C4-2B (cell line): ENCODE results near the gene RPP40.

Experiments
- CTCF ChIP-seq: fragments of 450-650 bp; conservative IDR thresholded peaks from 2 replicates; pipeline ENCODE4 v1.5.1; 2017; ENCODE audit warnings: mild to moderate bottlenecking
- ZFX ChIP-seq: fragments of 450-650 bp; IDR thresholded peaks from 2 replicates; pipeline ENCODE4 v1.6.1; 2017

GRCh38 chr6:4997862-4998261, 6.0 kb downstream of the RPP40 start:
- no peak for TF ChIP-seq CTCF
- no peak for TF ChIP-seq ZFX
